Activated CD4-positive, alpha-beta T cell treated with anti-CD3 and anti-CD28 coated beads for 4 hours (primary cell): Measurements from ENCODE around the gene TAS2R10.
"Not testable (repeated sequence)": the region's sequence is repeated elsewhere in the genome, so short reads cannot be mapped to it uniquely, and the experiment has no call there.

Experiments used
- DNase-seq, 2 donors: peaks; one replicate each; pipeline ENCODE4 v3.0.0-alpha.2; 2020

Gene TAS2R10

DNA sequence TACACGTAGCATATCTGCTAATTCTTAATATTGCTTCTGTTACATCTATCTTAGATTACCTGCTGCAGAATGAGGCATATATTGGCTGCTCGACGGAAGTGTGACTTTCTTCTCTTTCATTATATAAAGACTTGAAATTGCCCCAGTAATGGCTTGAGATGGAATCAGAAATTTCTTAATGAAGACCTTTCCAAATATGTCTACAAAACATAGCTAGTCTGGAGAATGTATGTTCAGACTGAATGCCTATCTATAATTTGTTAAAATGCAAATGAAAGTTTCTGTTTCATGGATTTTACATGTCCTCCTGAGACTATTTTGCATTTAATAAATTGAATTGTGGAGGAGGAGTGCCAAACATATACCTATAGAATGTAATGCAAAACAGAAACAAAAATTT is at the start of gene TAS2R10:
Gene TAS2R10 (minus strand): TSS at position 101 of the 400 bp plus-strand sequence. CDS start 89 bp downstream, at position 12.
- no peak for DNase-seq

DNA sequence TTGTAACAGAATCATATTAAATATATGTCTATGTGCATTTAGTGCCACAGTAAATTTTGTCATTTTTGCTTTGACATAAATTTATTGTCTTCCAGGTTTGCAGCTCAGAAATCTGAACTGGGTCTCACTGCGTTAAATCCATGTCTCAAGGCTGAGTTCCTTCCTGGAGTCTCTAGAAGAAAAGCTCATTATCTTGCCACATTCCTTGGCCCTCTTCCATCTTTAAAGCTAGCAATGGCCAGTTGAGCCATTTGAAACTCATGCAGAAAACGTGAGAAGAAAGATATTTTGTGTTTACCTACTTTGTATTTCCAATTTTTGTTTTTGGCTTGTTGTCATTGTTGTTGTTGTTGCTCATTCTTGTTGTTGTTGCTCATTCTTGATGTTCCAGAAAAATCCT is 47.2 kb upstream of the TAS2R10 start:
- DNase-seq: no peak

DNA sequence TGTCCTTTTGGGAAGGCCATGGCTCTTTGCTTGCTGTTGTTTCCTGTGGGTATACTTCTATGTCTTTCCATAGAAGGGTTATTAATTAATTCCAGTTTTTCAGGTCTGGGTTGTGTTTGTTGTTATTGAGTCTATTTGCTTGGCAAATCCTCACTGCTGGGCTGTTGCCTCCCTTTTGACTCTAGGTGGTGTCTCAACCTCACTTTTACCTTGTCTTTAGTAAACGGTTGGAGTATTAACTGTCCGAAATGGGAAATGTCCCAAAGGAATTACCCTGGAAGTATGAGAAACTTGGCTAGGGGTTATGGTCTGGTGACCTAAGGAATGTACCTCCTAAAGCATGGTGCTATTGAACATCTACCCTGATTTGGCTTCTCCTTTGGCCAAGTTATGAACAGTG is 41.2 kb upstream of the TAS2R10 start:
- DNase-seq: no peak

- DNase-seq: no peak
Measured at GRCh38 chr12:10863512-10864218, 37.5 kb upstream of the TAS2R10 start.

DNA sequence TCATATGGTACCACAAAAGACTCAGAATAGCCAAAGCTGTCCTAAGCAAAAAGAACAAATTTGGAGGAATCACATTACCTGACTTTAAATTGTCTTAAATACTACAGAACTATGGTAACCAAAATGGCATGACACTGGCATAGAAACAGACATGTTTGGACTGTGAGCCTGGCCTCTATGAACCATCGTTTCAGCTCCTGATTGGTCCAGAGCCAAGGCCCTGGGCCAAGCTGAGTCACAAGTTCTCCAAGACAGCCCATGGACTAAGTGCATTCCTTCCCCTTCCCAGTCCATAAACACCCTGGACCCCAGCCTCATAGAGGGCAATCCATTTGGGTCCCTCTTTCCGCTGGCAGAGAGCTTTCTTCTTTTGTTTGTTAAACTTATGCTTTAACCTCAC is 35.2 kb upstream of the TAS2R10 start:
- DNase-seq: no peak

- no peak for DNase-seq
Measured at GRCh38 chr12:10855807-10856206, 29.6 kb upstream of the TAS2R10 start.

DNA sequence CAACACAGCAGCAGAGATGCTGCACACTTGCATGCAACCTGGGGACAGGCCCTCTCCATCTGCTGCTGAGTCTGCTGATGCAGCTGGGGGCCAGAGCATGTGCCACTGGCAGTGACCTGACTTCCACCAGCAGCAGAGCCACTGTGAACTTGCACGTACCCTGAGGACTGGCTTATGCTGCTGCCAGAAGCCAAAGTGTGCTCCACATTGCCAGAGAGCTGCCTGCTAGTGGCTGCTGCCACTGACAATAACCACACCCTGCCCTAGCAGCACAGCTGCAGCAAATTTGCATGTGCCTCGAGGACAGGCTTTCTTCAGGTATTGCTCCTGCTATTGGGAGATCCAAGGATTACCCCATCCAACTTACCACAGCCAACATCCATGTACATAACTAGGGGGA is 27.6 kb upstream of the TAS2R10 start:
- DNase-seq: no peak

GRCh38 chr12:10851243-10851858 is 25.2 kb upstream of the TAS2R10 start:
- no peak for DNase-seq

DNA sequence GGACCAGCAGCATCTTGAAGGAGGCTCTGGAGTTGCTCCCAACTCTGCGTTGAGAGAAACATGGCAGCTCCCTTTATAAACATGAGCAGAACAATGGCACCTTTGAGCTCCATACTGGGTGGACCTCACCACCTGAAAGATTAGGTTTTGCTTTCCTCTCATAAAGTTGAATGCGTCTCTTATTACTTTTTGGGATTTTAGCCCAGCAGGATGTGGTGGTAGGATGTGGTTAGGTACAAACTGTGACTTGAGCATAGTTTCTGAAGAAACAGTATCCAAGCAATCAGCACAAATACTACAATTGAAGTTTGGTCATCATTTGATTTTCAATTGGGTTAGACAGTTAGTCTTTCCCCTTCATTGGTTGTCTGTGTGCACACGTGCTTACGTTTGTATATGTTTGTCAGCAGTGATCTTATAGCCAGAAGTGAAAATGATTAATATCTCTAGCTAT is 23.3 kb upstream of the TAS2R10 start, which contains the start of gene PRR4:
Gene PRR4 (minus strand): TSS at position 51 of the 454 bp plus-strand sequence. CDS start 38 bp downstream, at position 13.
- DNase-seq: no peak

DNA sequence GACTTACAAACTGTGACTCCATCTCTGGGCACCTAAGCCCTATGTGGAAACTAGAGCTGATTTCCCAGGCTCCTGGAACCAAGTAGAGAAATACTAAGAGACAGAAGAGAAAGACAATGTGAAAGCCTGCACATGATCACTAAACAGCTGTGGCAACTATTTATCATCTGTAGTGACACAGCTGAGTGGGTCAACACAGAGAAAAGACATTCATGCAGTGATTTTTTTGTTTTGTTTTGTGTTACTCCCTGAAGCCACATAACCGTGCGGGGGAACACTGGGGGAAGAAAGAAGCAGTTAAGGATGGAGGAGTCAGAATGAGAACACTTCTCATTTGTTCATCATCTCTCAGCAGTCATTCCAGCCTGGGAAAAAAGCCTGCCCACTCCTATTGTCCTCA is 21.6 kb upstream of the TAS2R10 start:
- no peak for DNase-seq

DNA sequence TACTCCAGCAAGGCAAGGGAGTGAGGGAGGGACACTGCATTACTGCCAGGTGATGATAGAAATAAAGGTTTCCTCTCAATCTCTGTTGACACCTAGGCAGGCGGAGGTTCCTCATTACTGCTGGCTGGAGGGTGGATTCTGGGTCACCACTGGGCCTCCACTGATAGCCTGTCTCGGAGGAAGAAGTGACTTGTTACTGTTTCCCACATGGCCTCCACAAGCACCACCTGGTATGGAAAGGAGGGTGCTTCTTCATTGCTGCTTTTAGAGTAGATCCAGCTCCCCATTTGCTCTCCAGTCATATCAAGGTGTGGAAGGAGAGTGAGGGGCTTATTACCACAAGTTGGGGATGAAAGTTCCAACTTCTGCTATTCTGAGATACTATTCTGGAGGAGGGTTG is 16.7 kb upstream of the TAS2R10 start:
- DNase-seq: no peak

GRCh38 chr12:10838461-10838860 is 12.3 kb upstream of the TAS2R10 start:
- no peak for DNase-seq

DNA sequence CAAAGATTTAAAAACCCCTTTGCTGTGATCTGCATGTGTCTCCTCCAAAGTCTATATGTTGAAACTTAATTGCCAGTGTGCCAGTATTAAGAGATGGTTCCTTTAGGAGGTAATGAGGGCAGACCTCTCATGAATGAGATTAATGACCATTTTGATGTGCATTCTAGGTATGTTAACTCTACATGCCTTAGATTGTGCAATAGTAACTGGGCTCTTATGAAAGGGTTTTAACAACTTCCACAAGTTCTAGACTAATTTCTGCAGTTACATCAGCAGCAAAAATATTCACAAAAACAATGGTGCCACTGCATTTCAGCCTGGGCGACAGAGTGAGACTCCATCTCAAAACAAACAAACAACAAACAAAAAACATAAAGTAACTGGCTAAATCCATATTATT is 3.8 kb upstream of the TAS2R10 start:
- no peak for DNase-seq

DNA sequence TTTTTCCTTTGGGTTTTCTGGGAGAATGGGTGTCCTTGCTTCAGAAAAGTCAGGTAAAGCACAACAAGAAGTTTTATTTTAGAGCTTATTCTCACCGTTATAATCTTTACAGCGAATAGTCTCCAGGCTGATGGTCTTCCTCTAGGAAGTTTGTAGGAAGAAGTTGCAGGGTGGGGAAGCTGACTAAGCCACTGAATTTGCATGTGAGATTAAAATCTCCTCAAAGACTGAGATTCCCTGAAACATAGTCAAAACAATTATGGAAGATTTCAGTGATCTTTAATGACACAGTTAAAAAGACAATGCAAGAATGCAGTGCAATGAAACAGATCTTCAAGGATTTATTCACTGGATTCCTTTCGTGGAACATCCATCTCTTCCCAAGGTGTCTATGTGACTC is 1.2 kb downstream of the TAS2R10 start:
- no peak for DNase-seq

- no peak for DNase-seq
Measured at GRCh38 chr12:10811883-10812536, 14.1 kb downstream of the TAS2R10 start.

- no peak for DNase-seq
Measured at GRCh38 chr12:10810068-10810467, 16.1 kb downstream of the TAS2R10 start, which contains the start of gene TAS2R9. Gene TAS2R9, minus strand, starts transcription at chr12:10810168. Its CDS starts 93 bp downstream, at chr12:10810075.

DNA sequence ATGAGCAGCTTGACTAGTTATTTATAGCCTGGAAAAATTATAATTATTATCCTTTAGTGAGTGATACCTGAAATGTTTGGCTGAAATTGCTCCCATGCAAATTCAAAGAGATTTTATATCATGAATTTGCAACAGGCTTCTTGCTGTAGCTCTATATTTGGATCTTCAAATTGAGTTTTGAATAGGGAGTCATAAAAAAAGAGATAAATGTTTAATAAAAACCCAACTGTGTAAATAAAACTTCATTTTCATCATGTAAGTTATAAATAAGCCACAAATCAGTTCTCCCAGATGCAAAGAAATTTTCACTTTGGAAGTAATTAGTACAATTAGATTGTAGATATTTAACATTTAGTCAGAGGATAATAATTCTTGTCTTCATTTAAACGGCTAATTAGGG is 19.0 kb downstream of the TAS2R10 start, which contains the start of gene TAS2R8:
Gene TAS2R8 (minus strand): TSS at position 101 of the 400 bp plus-strand sequence. CDS start 306 bp downstream, outside the sequence.
- no peak for DNase-seq

DNA sequence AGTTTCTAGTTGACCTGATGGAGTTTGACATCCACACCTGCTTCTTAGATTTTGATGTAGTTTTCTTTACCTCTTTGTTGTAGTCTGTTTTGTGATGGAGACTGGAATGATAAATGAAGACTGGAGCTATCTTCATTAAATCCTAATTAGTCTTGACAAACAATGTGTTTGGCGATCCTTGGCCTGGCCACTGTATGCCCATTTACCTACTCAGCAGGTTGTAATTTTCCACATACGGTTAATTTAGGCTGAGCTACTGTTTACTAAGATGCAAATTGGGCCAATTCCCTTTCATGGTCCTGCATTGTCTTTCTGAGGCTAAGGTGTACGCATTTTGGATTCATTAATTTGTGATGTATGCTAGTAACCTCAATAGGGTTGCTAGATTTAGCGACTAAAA is 23.6 kb downstream of the TAS2R10 start, which contains the start of gene TAS2R7:
Gene TAS2R7 (minus strand): TSS at position 41 of the 400 bp plus-strand sequence. CDS start 57 bp downstream, outside the sequence.
- DNase-seq: no peak

DNA sequence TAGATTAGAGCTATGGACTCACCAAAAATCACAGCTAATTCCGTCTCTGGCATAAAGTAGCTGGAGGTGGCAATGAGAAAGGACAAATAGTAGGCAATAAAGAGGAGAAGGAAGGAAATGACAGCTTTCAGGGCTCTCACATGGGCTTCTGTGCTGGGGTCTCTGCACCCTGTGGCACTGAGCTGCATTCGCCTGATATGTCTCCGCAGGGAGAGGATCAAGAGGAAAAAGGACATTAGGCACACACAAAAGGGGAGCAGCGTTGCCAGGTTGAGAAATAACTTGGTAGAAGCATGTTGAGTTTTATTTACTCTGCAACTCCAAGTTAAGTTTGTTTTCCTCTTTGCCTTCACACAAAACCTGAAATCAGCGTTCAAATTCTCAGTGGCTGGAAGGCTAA is 24.4 kb downstream of the TAS2R10 start:
- DNase-seq: no peak

- DNase-seq: no peak
Measured at GRCh38 chr12:10794222-10794621, 31.9 kb downstream of the TAS2R10 start.

- DNase-seq: not testable (repeated sequence)
Measured at GRCh38 chr12:10791769-10792168, 34.4 kb downstream of the TAS2R10 start.

DNA sequence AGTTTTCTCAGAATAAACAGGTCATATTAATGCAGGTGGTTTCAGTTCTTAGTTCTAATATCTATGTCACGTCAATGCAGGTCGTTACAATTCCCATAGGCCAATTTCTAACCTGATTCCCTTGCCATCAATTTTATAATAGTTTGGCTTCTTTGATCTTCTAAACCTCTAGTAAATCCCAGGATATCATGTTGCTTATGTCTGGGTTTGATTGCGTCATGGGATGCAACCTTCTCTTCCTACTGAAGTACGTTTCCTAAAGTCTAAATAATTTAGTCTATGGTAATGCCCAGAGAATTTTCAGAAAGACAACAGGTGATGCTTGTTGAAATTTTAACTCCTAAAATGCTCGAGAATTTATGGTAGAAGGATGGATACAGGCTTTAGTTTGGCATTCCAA is 42.9 kb downstream of the TAS2R10 start:
- DNase-seq: no peak

DNA sequence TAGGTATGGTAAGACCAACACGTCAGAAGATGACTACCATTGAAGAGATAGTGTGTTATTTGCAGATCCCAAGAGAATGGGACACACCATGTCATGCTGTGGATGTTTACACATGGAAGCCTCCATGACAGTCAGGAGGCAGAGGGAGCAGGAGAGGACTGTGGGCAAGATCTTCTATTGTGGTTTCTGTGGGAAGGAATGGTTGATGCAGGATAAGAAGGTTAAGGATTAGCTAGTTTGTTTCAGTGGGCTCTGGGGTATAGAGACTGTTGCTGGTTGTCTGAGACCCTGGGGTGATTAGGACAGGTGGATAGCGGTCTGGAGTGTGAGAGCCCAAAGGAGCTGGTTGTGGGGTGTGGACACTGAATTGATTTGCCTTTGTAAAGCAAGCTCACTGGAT is 47.1 kb downstream of the TAS2R10 start:
- DNase-seq: no peak
